Right lobe of liver (tissue), 6 donors: ENCODE data around the gene CASP6. TPM values are rescaled to one million over a fixed set of nuclear protein-coding genes. Genes with fewer than 3 reads are reported as not detected.

Experiments used
- ATAC-seq, 4 donors: fragments of 200-7000 bp; cut with Tn5 transposase; one replicate each; pipeline ENCODE4 v1.9.1; 2020; ENCODE audit warnings: mild to moderate bottlenecking in 4 of 4, moderate library complexity in 4 of 4
- DNase-seq, 3 donors: peaks; one replicate each; pipeline ENCODE4 v3.0.0-alpha.2; 2020
- H3K27ac ChIP-seq, 3 donors: fragments of 200-600 bp; one replicate each; pipeline ENCODE4 v1.8.0; 2022
- H3K27me3 ChIP-seq, 2 donors: fragments of 200-600 bp; one replicate each; pipeline ENCODE4 v1.8.0; 2022
- H3K36me3 ChIP-seq, 4 donors: fragments of 200-600 bp; sonication (generic) in 1 of 4; one replicate each; pipeline versions ENCODE4 v1.5.1 to v1.8.0; 2017 to 2022; ENCODE audit warnings: control low read depth in 1 of 4
- H3K4me1 ChIP-seq, 4 donors: fragments of 200-600 bp; sonication (generic) in 1 of 4; one replicate each; pipeline versions ENCODE4 v1.5.1 to v1.8.0; 2017 to 2022; ENCODE audit warnings: control low read depth in 1 of 4
- H3K4me3 ChIP-seq, 3 donors: fragments of 200-600 bp; one replicate each; pipeline ENCODE4 v1.8.0; 2022
- H3K9me3 ChIP-seq, 4 donors: fragments of 200-600 bp; sonication (generic) in 1 of 4; one replicate each; pipeline versions ENCODE4 v1.5.1 to v1.8.0; 2017 to 2022; ENCODE audit warnings: control low read depth in 1 of 4
- CTCF ChIP-seq, 4 donors: fragments of 200-600 bp in 3 of 4; fragments of 450-650 bp in 1 of 4; IDR thresholded peaks; one replicate each; pipeline versions ENCODE4 v1.5.1 to v1.8.0; 2016 to 2022; ENCODE audit warnings: antibody characterized with exemption in 4 of 4, mild to moderate bottlenecking in 2 of 4
- POLR2A ChIP-seq: fragments of 450-650 bp; IDR thresholded peaks from one replicate; pipeline ENCODE4 v1.6.1; 2017; ENCODE audit warnings: antibody characterized with exemption, mild to moderate bottlenecking
- WGBS: methylation state at CpG from one replicate; pipeline ENCODE4 v1.1.6; 2018; ENCODE audit warnings: low coverage, low lambda C conversion rate; ENCODE audit not compliant: insufficient coverage; ENCODE audit errors: missing lambda C conversion rate; 5-methylcytosine and 5-hydroxymethylcytosine counted together
- intact Hi-C, 2 donors: fragments of 100-400 bp; cut with DNase I; formaldehyde crosslinking; loops; one replicate each; pipeline versions ENCODE4 v1.11.2 to v1.14.1; 2022
- small RNA-seq, 2 experiments: library from RNA; depleted of rRNA; stranded (forward); fragments of <200 nt; gene quantifications; one replicate each; pipeline ENCODE3, GENCODE V24; 2016
- total RNA-seq, 6 experiments: library from RNA; depleted of rRNA in 2 of 6; stranded (reverse); fragments of >200 nt in 2 of 6; fragmentation: NEBNext Ultra II Directional in 3 of 6; extraction: Animal tissue kit (Norgen Biotek cat#: 25700) in 3 of 6; gene quantifications; one replicate each; pipeline versions ENCODE4 v1.1.0 to v1.2.4, GENCODE V29; 2016 to 2023
- donor health status: DM: no; HTN: yes; CAD: no.
- donor health status: DM: no; HTN: no; CAD: no.
- donor health status: DM: no; HTN: no; CAD: no.
- donor health status: DM: no; HTN: yes; CAD: no.
- donor health status: DM: no; HTN: yes; CAD: no.

The CASP6 gene
- total RNA-seq, 6 experiments from 2014 or later = 14.1 to 18.4 (median 15.3) TPM

GRCh38 chr4:109649872-109650271 lies 53.4 kb downstream of the CASP6 start:
- H3K27me3 ChIP-seq = no peaks in the 10 kb centered on the region
- intact Hi-C loops = loop anchor here in 1 of 2 donors (10.0 kb wide), 1 partner anchor 225 kb away; no protein-coding TSS in a partner anchor
- ATAC-seq (no peak), DNase-seq (no peak)
- TF ChIP-seq POLR2A = no peak
- no peak for TF ChIP-seq CTCF (IDR thresholded peaks at IDR 0.05)
- no peaks in the 10 kb centered on the region for H3K9me3 ChIP-seq
- H3K4me1 ChIP-seq = no peaks in the 10 kb centered on the region
- WGBS = 80% methylated on average over 1 of the region's 1 CpG
- no peak overlapping the region for H3K4me3 ChIP-seq
- no peak overlapping the region for H3K27ac ChIP-seq
- H3K36me3 ChIP-seq = no peaks in the 10 kb centered on the region

- Histone ChIP-seq H3K4me3 (no peak overlapping the region), H3K9me3 (no peaks in the 10 kb centered on the region), H3K27me3 (no peaks in the 10 kb centered on the region), H3K4me1 (no peaks in the 10 kb centered on the region), H3K36me3 (no peaks in the 10 kb centered on the region), H3K27ac (no peak overlapping the region)
- no peak for TF ChIP-seq POLR2A
- 54% methylated on average over 2 of the region's 2 CpGs for WGBS
- intact Hi-C loops = no loop called here
- DNase-seq = no peak
- no peak for ATAC-seq
These were observed 54.2 kb downstream of the CASP6 start for GRCh38 chr4:109648997-109649575.

GRCh38 chr4:109648266-109648996 lies 54.8 kb downstream of the CASP6 start:
- H3K27me3 ChIP-seq = no peaks in the 10 kb centered on the region
- H3K4me1 ChIP-seq = no peaks in the 10 kb centered on the region
- DNase-seq = no peak
- no peak overlapping the region for H3K4me3 ChIP-seq
- H3K27ac ChIP-seq = no peak overlapping the region
- H3K9me3 ChIP-seq = no peaks in the 10 kb centered on the region
- TF ChIP-seq CTCF (IDR thresholded peaks at IDR 0.05) (no peak), POLR2A (no peak)
- H3K36me3 ChIP-seq = no peaks in the 10 kb centered on the region
- intact Hi-C loops = no loop called here
- no peak for ATAC-seq
- WGBS = 54% methylated on average over 5 of the region's 5 CpGs

- H3K9me3 ChIP-seq = no peaks in the 10 kb centered on the region
- H3K4me1 ChIP-seq = no peaks in the 10 kb centered on the region
- intact Hi-C loops = no loop called here
- no peak overlapping the region for H3K27ac ChIP-seq
- H3K4me3 ChIP-seq = no peak overlapping the region
- H3K36me3 ChIP-seq = no peaks in the 10 kb centered on the region
- DNase-seq = no peak
- no peak for ATAC-seq
- H3K27me3 ChIP-seq = no peaks in the 10 kb centered on the region
- 80% methylated on average over 7 of the region's 7 CpGs for WGBS
- TF ChIP-seq POLR2A = no peak
These were observed 57.2 kb downstream of the CASP6 start for GRCh38 chr4:109645874-109646710.

- H3K4me1 ChIP-seq = no peaks in the 10 kb centered on the region
- ATAC-seq = no peak
- H3K27me3 ChIP-seq = no peaks in the 10 kb centered on the region
- TF ChIP-seq POLR2A = no peak
- no peak for TF ChIP-seq CTCF (IDR thresholded peaks at IDR 0.05)
- no peak for DNase-seq
- H3K27ac ChIP-seq = no peak overlapping the region
- no peaks in the 10 kb centered on the region for H3K36me3 ChIP-seq
- H3K4me3 ChIP-seq = no peak overlapping the region
- H3K9me3 ChIP-seq = no peaks in the 10 kb centered on the region
- 43% methylated on average over 2 of the region's 2 CpGs for WGBS
- intact Hi-C loops = no loop called here
These were observed 62.6 kb downstream of the CASP6 start for GRCh38 chr4:109640644-109641043.

Small RNA genes lying within 50 kb of the gene (small RNA-seq; reads per million reads assigned to genes)
- 0 to 1.1 reads per million in 2 experiments for gene HIGD1AP14

Other genes with a start within 250 kb of the CASP6 start
- 1 to 10 TPM in 4 of 6 experiments, under 1 TPM in 2; 0.66 to 2.7 (median 1.3) TPM for gene MCUB, start 143.2 kb downstream of the CASP6 start, total RNA-seq
- 10 to 100 TPM; 22.0 to 31.9 (median 27.4) TPM for gene PLA2G12A, start 26.6 kb upstream of the CASP6 start, total RNA-seq
- gene CFI, start 98.6 kb upstream of the CASP6 start, total RNA-seq = 100 to 1,000 TPM; 316 to 610 (median 469) TPM
- 1 to 10 TPM; 2.9 to 7.1 (median 4.4) TPM for gene GAR1, start 112.3 kb upstream of the CASP6 start, total RNA-seq
- under 1 TPM in 2 of 6 experiments, not detected in 4; 0.18 to 0.25 TPM for gene RRH, start 124.5 kb upstream of the CASP6 start, total RNA-seq
- gene LRIT3, start 144.7 kb upstream of the CASP6 start, total RNA-seq = under 1 TPM; 0.05 to 0.25 (median 0.15) TPM
- not detected for gene EGF, start 209.4 kb upstream of the CASP6 start, total RNA-seq